ENCODE data around the gene HOXA3.

Gene HOXA3

DNA sequence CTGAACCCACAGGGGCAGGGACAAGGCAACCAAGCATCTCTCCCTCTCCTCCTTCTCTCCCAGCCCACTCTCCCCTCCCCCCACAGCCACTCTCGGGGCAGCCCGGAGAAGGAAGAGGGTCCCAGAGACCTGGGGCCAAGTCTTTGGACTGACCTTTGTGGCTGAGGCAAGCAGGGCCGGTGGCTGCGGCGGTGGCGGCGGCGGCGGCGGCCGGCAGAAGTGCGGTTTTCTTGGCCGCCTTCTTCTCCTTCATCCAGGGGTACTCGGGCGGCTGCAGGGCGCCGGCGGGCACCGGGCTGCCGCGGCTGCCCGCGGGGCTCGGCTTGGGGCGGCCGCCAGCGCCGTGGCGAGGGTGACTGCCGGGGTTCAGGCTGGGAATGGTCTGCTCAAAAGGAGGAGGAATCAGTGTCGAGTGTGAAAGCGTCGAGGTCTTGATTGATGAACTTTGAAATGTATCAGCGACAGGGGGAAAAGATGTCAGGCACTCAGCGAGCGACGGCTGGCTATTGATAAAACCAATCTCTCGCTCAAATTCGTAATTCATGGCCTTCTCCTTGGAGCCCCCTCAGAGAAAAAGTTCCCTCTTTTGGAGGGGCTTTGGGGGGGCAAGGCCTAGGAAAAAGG is 50.3 kb downstream of the HOXA3 start:
- no peak for DNase-seq
- H3K4me3 ChIP-seq (ENCODE audit: low read length), result no peak overlapping the region
- peaks cover 49% of the 10 kb centered on the region for H3K27me3 ChIP-seq (replicated peaks; ENCODE audit: insufficient read depth, low read length)
- H3K27ac ChIP-seq (ENCODE audit: low read length), result no peak overlapping the region
- H3K4me2 ChIP-seq (ENCODE audit: low read depth, low read length), result no peak overlapping the region
- H4K20me1 ChIP-seq (ENCODE audit: insufficient read depth, low read length), result no peaks in the 10 kb centered on the region
- H3K9ac ChIP-seq (ENCODE audit: low read length), result no peak overlapping the region
- H3K4me1 ChIP-seq (ENCODE audit: low read length), result no peaks in the 10 kb centered on the region
- H3K79me2 ChIP-seq (ENCODE audit: low read length), result no peaks in the 10 kb centered on the region
- H3K9me3 ChIP-seq (replicated peaks; ENCODE audit: insufficient read depth, low read length), result no peaks in the 10 kb centered on the region
- no peaks in the 10 kb centered on the region for H3K36me3 ChIP-seq (replicated peaks; ENCODE audit: insufficient read depth, low read length)
- no peaks in the 10 kb centered on the region for H3F3A ChIP-seq (ENCODE audit: insufficient read depth, low read length)
- no peak overlapping the region for H2AFZ ChIP-seq (ENCODE audit: low read length)
- TF ChIP-seq EZH2 (optimal IDR thresholded peaks at IDR 0.05; ENCODE audit: low read depth, low read length) (no peak), EZH2phosphoT487 (IDR thresholded peaks at IDR 0.05; ENCODE audit: low read length) (no peak)
- TF ChIP-seq, protein P1, sequence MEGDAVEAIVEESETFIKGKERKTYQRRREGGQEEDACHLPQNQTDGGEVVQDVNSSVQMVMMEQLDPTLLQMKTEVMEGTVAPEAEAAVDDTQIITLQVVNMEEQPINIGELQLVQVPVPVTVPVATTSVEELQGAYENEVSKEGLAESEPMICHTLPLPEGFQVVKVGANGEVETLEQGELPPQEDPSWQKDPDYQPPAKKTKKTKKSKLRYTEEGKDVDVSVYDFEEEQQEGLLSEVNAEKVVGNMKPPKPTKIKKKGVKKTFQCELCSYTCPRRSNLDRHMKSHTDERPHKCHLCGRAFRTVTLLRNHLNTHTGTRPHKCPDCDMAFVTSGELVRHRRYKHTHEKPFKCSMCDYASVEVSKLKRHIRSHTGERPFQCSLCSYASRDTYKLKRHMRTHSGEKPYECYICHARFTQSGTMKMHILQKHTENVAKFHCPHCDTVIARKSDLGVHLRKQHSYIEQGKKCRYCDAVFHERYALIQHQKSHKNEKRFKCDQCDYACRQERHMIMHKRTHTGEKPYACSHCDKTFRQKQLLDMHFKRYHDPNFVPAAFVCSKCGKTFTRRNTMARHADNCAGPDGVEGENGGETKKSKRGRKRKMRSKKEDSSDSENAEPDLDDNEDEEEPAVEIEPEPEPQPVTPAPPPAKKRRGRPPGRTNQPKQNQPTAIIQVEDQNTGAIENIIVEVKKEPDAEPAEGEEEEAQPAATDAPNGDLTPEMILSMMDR (IDR thresholded peaks at IDR 0.05; ENCODE audit: low read length), result no peak
- no peaks in the 10 kb centered on the region for H3K9me2 ChIP-seq (replicated peaks; ENCODE audit: insufficient read depth, low read length)

DNA sequence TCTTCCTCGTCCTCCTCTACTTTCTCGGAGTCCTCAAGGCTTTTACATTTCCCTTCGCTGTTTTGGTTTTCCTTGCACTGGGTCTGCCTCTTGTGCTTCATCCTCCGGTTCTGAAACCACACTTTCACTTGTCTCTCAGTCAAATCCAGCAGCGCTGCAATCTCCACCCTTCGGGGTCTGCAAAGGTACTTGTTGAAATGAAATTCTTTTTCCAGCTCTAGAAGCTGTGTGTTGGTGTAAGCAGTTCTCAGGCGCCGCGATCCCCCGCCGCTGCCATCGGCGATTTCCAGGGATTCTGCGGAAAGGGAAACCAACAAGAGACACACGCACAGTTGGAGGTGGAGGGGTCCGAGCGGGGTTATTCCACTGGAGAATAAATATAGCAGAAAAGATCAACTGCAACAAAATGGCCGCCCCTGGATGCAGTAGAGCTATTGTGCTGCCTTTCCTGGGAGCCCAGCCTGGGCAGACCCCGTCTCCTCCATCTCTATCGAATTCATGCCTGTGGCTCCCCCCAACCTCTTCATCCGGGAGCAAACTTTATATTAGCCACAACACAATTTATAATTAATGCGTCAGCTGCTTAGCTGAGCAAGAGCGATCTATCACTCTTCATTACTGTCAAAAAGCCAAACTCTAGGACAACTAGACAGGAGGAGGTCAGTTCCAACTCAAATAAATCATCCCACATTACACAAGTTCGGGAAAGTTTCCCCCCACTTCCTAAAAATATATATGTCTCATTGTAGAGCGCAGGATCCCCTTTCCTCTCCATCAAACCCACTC is 51.0 kb downstream of the HOXA3 start:
- H3K9me3 ChIP-seq (replicated peaks; ENCODE audit: insufficient read depth, low read length), result no peaks in the 10 kb centered on the region
- H3K4me2 ChIP-seq (ENCODE audit: low read depth, low read length), result no peak overlapping the region
- no peaks in the 10 kb centered on the region for H3K9me2 ChIP-seq (replicated peaks; ENCODE audit: insufficient read depth, low read length)
- H3K36me3 ChIP-seq (replicated peaks; ENCODE audit: insufficient read depth, low read length), result no peaks in the 10 kb centered on the region
- H3K4me3 ChIP-seq (ENCODE audit: low read length), result no peak overlapping the region
- TF ChIP-seq EZH2 (optimal IDR thresholded peaks at IDR 0.05; ENCODE audit: low read depth, low read length) (no peak), EZH2phosphoT487 (IDR thresholded peaks at IDR 0.05; ENCODE audit: low read length) (no peak)
- TF ChIP-seq, protein P1 (IDR thresholded peaks at IDR 0.05; ENCODE audit: low read length), result no peak
- no peak overlapping the region for H2AFZ ChIP-seq (ENCODE audit: low read length)
- no peaks in the 10 kb centered on the region for H3K4me1 ChIP-seq (ENCODE audit: low read length)
- DNase-seq, result no peak
- no peak overlapping the region for H3K9ac ChIP-seq (ENCODE audit: low read length)
- H3F3A ChIP-seq (ENCODE audit: insufficient read depth, low read length), result no peaks in the 10 kb centered on the region
- H3K27me3 ChIP-seq (replicated peaks; ENCODE audit: insufficient read depth, low read length), result peaks cover 44% of the 10 kb centered on the region
- H4K20me1 ChIP-seq (ENCODE audit: insufficient read depth, low read length), result no peaks in the 10 kb centered on the region
- no peak overlapping the region for H3K27ac ChIP-seq (ENCODE audit: low read length)
- no peaks in the 10 kb centered on the region for H3K79me2 ChIP-seq (ENCODE audit: low read length)

- Histone ChIP-seq H3K4me1 (ENCODE audit: low read length) (no peaks in the 10 kb centered on the region), H3K9me2 (replicated peaks; ENCODE audit: insufficient read depth, low read length) (no peaks in the 10 kb centered on the region), H4K20me1 (ENCODE audit: insufficient read depth, low read length) (no peaks in the 10 kb centered on the region), H3K79me2 (ENCODE audit: low read length) (no peaks in the 10 kb centered on the region), H2AFZ (ENCODE audit: low read length) (no peak overlapping the region), H3K4me3 (ENCODE audit: low read length) (no peak overlapping the region), H3K9me3 (replicated peaks; ENCODE audit: insufficient read depth, low read length) (no peaks in the 10 kb centered on the region), H3K27me3 (replicated peaks; ENCODE audit: insufficient read depth, low read length) (peaks cover 37% of the 10 kb centered on the region), H3K36me3 (replicated peaks; ENCODE audit: insufficient read depth, low read length) (no peaks in the 10 kb centered on the region), H3F3A (ENCODE audit: insufficient read depth, low read length) (no peaks in the 10 kb centered on the region), H3K4me2 (ENCODE audit: low read depth, low read length) (no peak overlapping the region), H3K9ac (ENCODE audit: low read length) (no peak overlapping the region), H3K27ac (ENCODE audit: low read length) (no peak overlapping the region)
- DNase-seq, result no peak
- TF ChIP-seq EZH2phosphoT487 (IDR thresholded peaks at IDR 0.05; ENCODE audit: low read length) (no peak), EZH2 (optimal IDR thresholded peaks at IDR 0.05; ENCODE audit: low read depth, low read length) (no peak)
- TF ChIP-seq, protein P1 (IDR thresholded peaks at IDR 0.05; ENCODE audit: low read length), result no peak
Observed at GRCh38 chr7:27100694-27101170, 51.7 kb downstream of the HOXA3 start.

All from MM.1S (cell line).